Adrenal gland (tissue), 12 donors: ENCODE results near the gene IGF2. TPM values are rescaled to one million over a fixed set of nuclear protein-coding genes. Genes with fewer than 3 reads are reported as not detected.
A peak's percentile ranks its signal among the peaks of the same experiment; 100 is the strongest.

Experiments used
- DNase-seq, 7 donors: peaks; one replicate each; pipeline ENCODE4 v3.0.0-alpha.2; 2019 to 2020
- H3K27ac ChIP-seq, 5 donors: fragments of 200-600 bp; sonication (generic) in 4 of 5; 1 replicate in 3 of 5; 2 replicates in 2 of 5; pipeline versions ENCODE4 v1.5.1 to v1.8.0; 2016 to 2020; ENCODE audit warnings: mild to moderate bottlenecking in 1 of 5
- H3K27me3 ChIP-seq: fragments of 200-600 bp; 2 replicates; pipeline ENCODE4 v1.8.0; 2021
- H3K36me3 ChIP-seq, 2 donors: fragments of 200-600 bp; replicated peaks in 1 of 2; 1 replicate in 1 of 2; 2 replicates in 1 of 2; pipeline versions ENCODE4 v1.5.1 to v1.8.0; 2018 to 2022
- H3K4me1 ChIP-seq, 2 donors: fragments of 200-600 bp; replicated peaks in 1 of 2; 1 replicate in 1 of 2; 2 replicates in 1 of 2; pipeline versions ENCODE4 v1.5.1 to v1.8.0; 2018 to 2021
- H3K4me3 ChIP-seq, 4 donors: fragments of 200-600 bp; sonication (generic) in 3 of 4; one replicate each; pipeline ENCODE4 v1.5.1; 2016 to 2018
- H3K9me3 ChIP-seq, 3 donors: fragments of 200-600 bp; sonication (generic) in 1 of 3; replicated peaks in 1 of 3; 1 replicate in 2 of 3; 2 replicates in 1 of 3; pipeline versions ENCODE4 v1.5.1 to v1.8.0; 2016 to 2021
- CTCF ChIP-seq, 6 experiments: fragments of 450-650 bp in 4 of 6; fragments of 200-600 bp in 2 of 6; sonication (generic) in 1 of 6; IDR thresholded peaks; 1 replicate in 5 of 6; 2 replicates in 1 of 6; pipeline versions ENCODE4 v1.5.1 to v1.8.0; 2016 to 2021; ENCODE audit warnings: antibody characterized with exemption in 6 of 6, mild to moderate bottlenecking in 2 of 6, moderate library complexity in 1 of 6
- POLR2A ChIP-seq, 2 donors: fragments of 450-650 bp; IDR thresholded peaks; one replicate each; pipeline ENCODE4 v1.6.1; 2017; ENCODE audit warnings: antibody characterized with exemption in 2 of 2, mild to moderate bottlenecking in 2 of 2, moderate library complexity in 1 of 2
- WGBS, 4 donors: extraction: QIAGEN DNeasy Blood & Tissue Kit in 2 of 4; methylation state at CpG; one replicate each; pipeline versions ENCODE4 v1.1.5 to v1.1.7; 2013 to 2017; 5-methylcytosine and 5-hydroxymethylcytosine counted together
- intact Hi-C, 2 donors: fragments of 100-400 bp; cut with DNase I; formaldehyde crosslinking; loops; one replicate each; pipeline versions ENCODE4 v1.14.1 to v1.15.0; 2022 to 2023
- polyA plus RNA-seq, 3 donors: library from polyadenylated mRNA; stranded (reverse); fragments of 200-250 nt in 2 of 3; fragments of 350-450 nt in 1 of 3; fragmentation: Illumina TruSeq in 1 of 3; extraction: RNeasy Lipid Tissue Mini Kit (QIAGEN cat#74804) in 1 of 3; gene quantifications; one replicate each; pipeline ENCODE4 v1.2.3, GENCODE V29; 2013 to 2014
- total RNA-seq, 9 donors: library from RNA; depleted of rRNA in 4 of 9; stranded (reverse); fragments of >200 nt in 4 of 9; fragments of 120-200 nt in 1 of 9; fragmentation: NEBNext Ultra II Directional in 1 of 9; extraction: Animal tissue kit (Norgen Biotek cat#: 25700) in 1 of 9; gene quantifications; one replicate each; pipeline versions ENCODE4 v1.1.0 to v1.2.4, GENCODE V29; 2013 to 2023
- donor health status: healthy with polysubstance abuse.
- donor health status: Bipolar disorder and iron deficiency.
- donor health status: DM: yes; HTN: yes; CAD: no.
- donor health status: DM: no; HTN: no; CAD: no.
- donor health status: DM: no; HTN: no; CAD: no.
- donor health status: DM: yes; HTN: yes; CAD: no.

The IGF2 gene
- total and polyA plus RNA-seq, 12 donors, result 41.8 to 693 (median 119) TPM

GRCh38 chr11:2167141-2168045, 28.2 kb upstream of the IGF2 start:
- Histone ChIP-seq H3K4me1 (peaks cover 0 to 6% of the 10 kb centered on the region in 2 donors), H3K36me3 (no peaks in the 10 kb centered on the region), H3K27ac (peak overlapping the region in 1 of 5 donors; percentile 73), H3K27me3 (peaks cover 13% of the 10 kb centered on the region), H3K4me3 (no peak overlapping the region), H3K9me3 (no peaks in the 10 kb centered on the region)
- intact Hi-C loops, result no loop called here
- 64 to 72% (median 67%) methylated on average over 15 to 31 of the region's 31 CpGs for WGBS, 4 donors
- TF ChIP-seq CTCF (IDR thresholded peaks at IDR 0.05), result no peak
- DNase-seq, result peak in 1 of 7 donors; percentile 54

- 7 to 14% (median 13%) methylated on average over 6 to 70 of the region's 70 CpGs for WGBS, 4 donors
Observed at GRCh38 chr11:2166091-2166851, 27.1 kb upstream of the IGF2 start.

GRCh38 chr11:2165571-2165970, 26.4 kb upstream of the IGF2 start:
- 69 to 90% (median 73%) methylated on average over 2 to 13 of the region's 13 CpGs for WGBS, 4 donors
- Histone ChIP-seq H3K36me3 (no peaks in the 10 kb centered on the region), H3K27ac (peak overlapping the region in 1 of 5 donors; percentile 38), H3K9me3 (no peaks in the 10 kb centered on the region), H3K4me1 (peaks cover 0 to 6% of the 10 kb centered on the region in 2 donors), H3K4me3 (no peak overlapping the region), H3K27me3 (peaks cover 16% of the 10 kb centered on the region)
- intact Hi-C loops, result no loop called here
- DNase-seq, result no peak
- no peak for TF ChIP-seq POLR2A (IDR thresholded peaks at IDR 0.05)

More at GRCh38 chr11:2166091-2166851, 27.1 kb upstream of the IGF2 start:
- Histone ChIP-seq H3K4me1 (peaks cover 0 to 6% of the 10 kb centered on the region in 2 donors), H3K27ac (peak overlapping the region in 2 of 5 donors; percentile 6 to 73), H3K4me3 (no peak overlapping the region), H3K36me3 (no peaks in the 10 kb centered on the region), H3K9me3 (no peaks in the 10 kb centered on the region), H3K27me3 (peaks cover 16% of the 10 kb centered on the region)
- peak in 1 of 7 donors; percentile 35 for DNase-seq
- intact Hi-C loops, result no loop called here
- no peak for TF ChIP-seq POLR2A (IDR thresholded peaks at IDR 0.05)
- TF ChIP-seq CTCF (IDR thresholded peaks at IDR 0.05), result peak; percentile 11 to 46 (median 26)

GRCh38 chr11:2164861-2165555, 25.8 kb upstream of the IGF2 start:
- Histone ChIP-seq H3K4me3 (no peak overlapping the region), H3K36me3 (no peaks in the 10 kb centered on the region), H3K9me3 (no peaks in the 10 kb centered on the region), H3K4me1 (peaks cover 0 to 6% of the 10 kb centered on the region in 2 donors), H3K27me3 (peaks cover 16% of the 10 kb centered on the region), H3K27ac (peak overlapping the region in 1 of 5 donors; percentile 38)
- intact Hi-C loops, result no loop called here
- peak in 4 of 7 donors; percentile 35 to 71 (median 42) for DNase-seq
- WGBS, 4 donors, result 40 to 61% (median 60%) methylated on average over 1 to 20 of the region's 20 CpGs
- TF ChIP-seq CTCF (IDR thresholded peaks at IDR 0.05) (no peak), POLR2A (IDR thresholded peaks at IDR 0.05) (no peak)
